IMR-90 (cell line): ENCODE results near the gene GRAMD4. TPM values are rescaled to one million over a fixed set of nuclear protein-coding genes. Genes with fewer than 3 reads are reported as not detected.

Source experiments
- ATAC-seq: fragments of 200-7000 bp; cut with Tn5 transposase; 2 replicates; pipeline ENCODE4 v1.9.1; 2020; ENCODE audit warnings: low read depth, mild to moderate bottlenecking, moderate library complexity
- BruUV-seq: library from RNA; stranded (reverse); fragments of 400-500 nt; replicated peaks from 2 replicates; lab custom pipeline; 2021; lab: Mats Ljungman, UMichigan
- CTCF ChIA-PET: fragments of 300-600 bp; formaldehyde crosslinking; extraction: SDS; loops from one replicate; lab custom pipeline; 2021; ENCODE audit warnings: antibody characterized with exemption; lab: Yijun Ruan, JAX
- POLR2A ChIA-PET: fragments of 300-600 bp; sonication (Branson Sonifier 250); formaldehyde crosslinking; loops from one replicate; lab custom pipeline; 2022; ENCODE audit warnings: antibody characterized with exemption; ENCODE audit not compliant: unreplicated experiment; lab: Charles Lee
- DNase-seq: peaks from one replicate; pipeline ENCODE4 v3.0.0; 2013
- H2AFZ ChIP-seq: replicated peaks from 2 replicates; pipeline ENCODE3; 2013; ENCODE audit warnings: low read length, mild to moderate bottlenecking; ENCODE audit not compliant: poor library complexity
- H2AK5ac ChIP-seq: 2 replicates; pipeline ENCODE4 v1.6.1; 2013; ENCODE audit warnings: low read depth, low read length, inconsistent platforms
- H2AK9ac ChIP-seq: replicated peaks from 2 replicates; pipeline ENCODE3; 2013; ENCODE audit warnings: mild to moderate bottlenecking, low read depth, low read length, moderate library complexity; ENCODE audit not compliant: poor library complexity
- H2BK120ac ChIP-seq: 2 replicates; pipeline ENCODE4 v1.6.1; 2013; ENCODE audit warnings: low read depth, low read length, inconsistent platforms
- H2BK15ac ChIP-seq: 3 replicates; pipeline ENCODE4 v1.6.1; 2013; ENCODE audit warnings: low read depth, low read length, inconsistent platforms
- H2BK20ac ChIP-seq: 2 replicates; pipeline ENCODE4 v1.6.1; 2013; ENCODE audit warnings: low read depth, mild to moderate bottlenecking, inconsistent platforms, low read length, moderate library complexity
- H2BK5ac ChIP-seq: 2 replicates; pipeline ENCODE4 v1.6.1; 2013; ENCODE audit warnings: mild to moderate bottlenecking, low read depth, low read length, inconsistent platforms; ENCODE audit not compliant: poor library complexity, severe bottlenecking
- H3K14ac ChIP-seq: replicated peaks from 2 replicates; pipeline ENCODE4 v1.6.1; 2013; ENCODE audit warnings: low read depth, low read length, inconsistent platforms
- H3K18ac ChIP-seq: 2 replicates; pipeline ENCODE4 v1.6.1; 2013; ENCODE audit warnings: low read depth, low read length, control low read depth
- H3K23ac ChIP-seq: 2 replicates; pipeline ENCODE4 v1.6.1; 2013; ENCODE audit warnings: low read depth, low read length, inconsistent platforms
- H3K27ac ChIP-seq: 2 replicates; pipeline ENCODE4 v1.5.1; 2013; ENCODE audit warnings: mild to moderate bottlenecking, control low read depth, low read length; ENCODE audit not compliant: insufficient read depth
- H3K27me3 ChIP-seq: 2 replicates; pipeline ENCODE4 v1.6.1; 2013; ENCODE audit warnings: low read length; ENCODE audit not compliant: control insufficient read depth, insufficient read depth
- H3K36me3 ChIP-seq: 2 replicates; pipeline ENCODE4 v1.6.1; 2013; ENCODE audit warnings: low read length, mixed read lengths; ENCODE audit not compliant: control insufficient read depth, insufficient read depth
- H3K4ac ChIP-seq: 2 replicates; pipeline ENCODE4 v1.6.1; 2013; ENCODE audit warnings: low read depth, low read length, inconsistent platforms
- H3K4me1 ChIP-seq: 2 replicates; pipeline ENCODE4 v1.6.1; 2013; ENCODE audit warnings: low read length, mixed read lengths; ENCODE audit not compliant: control insufficient read depth, insufficient read depth
- H3K4me2 ChIP-seq: 2 replicates; pipeline ENCODE4 v1.6.1; 2013; ENCODE audit warnings: low read depth, mild to moderate bottlenecking, control low read depth, low read length, moderate library complexity
- H3K4me3 ChIP-seq: 2 replicates; pipeline ENCODE4 v1.5.1; 2013; ENCODE audit warnings: low read depth, mild to moderate bottlenecking, control low read depth, low read length, moderate library complexity; ENCODE audit not compliant: insufficient read depth
- H3K56ac ChIP-seq: 2 replicates; pipeline ENCODE4 v1.6.1; 2013; ENCODE audit warnings: low read length, inconsistent platforms; ENCODE audit not compliant: insufficient read depth; ENCODE audit errors: extremely low read depth
- H3K79me1 ChIP-seq, 2 experiments: 2 replicates each; pipeline ENCODE4 v1.6.1; 2013; ENCODE audit warnings: low read length in 2 of 2, inconsistent platforms in 1 of 2, low read depth in 1 of 2
- H3K9ac ChIP-seq: 2 replicates; pipeline ENCODE4 v1.6.1; 2013; ENCODE audit warnings: low read depth, low read length, control low read depth
- H3K9me1 ChIP-seq: 2 replicates; pipeline ENCODE4 v1.6.1; 2013; ENCODE audit warnings: low read length, inconsistent platforms; ENCODE audit not compliant: insufficient read depth
- H3K9me3 ChIP-seq: 2 replicates; pipeline ENCODE4 v1.6.1; 2013; ENCODE audit warnings: low read length; ENCODE audit not compliant: control insufficient read depth, insufficient read depth
- H4K20me1 ChIP-seq: 2 replicates; pipeline ENCODE4 v1.6.1; 2013; ENCODE audit warnings: low read length, inconsistent platforms; ENCODE audit not compliant: insufficient read depth
- H4K5ac ChIP-seq: 2 replicates; pipeline ENCODE4 v1.6.1; 2013; ENCODE audit warnings: mild to moderate bottlenecking, low read depth, low read length, control low read depth
- H4K8ac ChIP-seq, 2 experiments: 2 replicates each; pipeline ENCODE4 v1.6.1; 2013; ENCODE audit warnings: low read depth in 2 of 2, low read length in 2 of 2, control low read depth in 1 of 2, inconsistent platforms in 1 of 2
- H4K91ac ChIP-seq: 2 replicates; pipeline ENCODE4 v1.6.1; 2013; ENCODE audit warnings: low read depth, low read length, inconsistent platforms; ENCODE audit not compliant: insufficient read depth
- CEBPB ChIP-seq: IDR thresholded peaks from 2 replicates; pipeline ENCODE4 v1.6.1; 2012; ENCODE audit warnings: low read depth, low read length, improper control_type of control experiment
- CHD1 ChIP-seq: IDR thresholded peaks from 2 replicates; pipeline ENCODE4 v1.6.1; 2012; ENCODE audit warnings: low read depth, low read length, improper control_type of control experiment
- FOS ChIP-seq: fragments of 150-350 bp; IDR thresholded peaks from 2 replicates; pipeline ENCODE4 v1.6.1; 2016; ENCODE audit warnings: low read depth, low read length
- MAFK ChIP-seq: IDR thresholded peaks from 2 replicates; pipeline ENCODE4 v1.6.1; 2012; ENCODE audit warnings: low read depth, low read length, improper control_type of control experiment
- MAZ ChIP-seq: IDR thresholded peaks from 2 replicates; pipeline ENCODE4 v1.6.1; 2012; ENCODE audit warnings: low read depth, mild to moderate bottlenecking, low read length, improper control_type of control experiment, moderate library complexity, borderline replicate concordance
- MXI1 ChIP-seq: IDR thresholded peaks from 2 replicates; pipeline ENCODE4 v1.6.1; 2012; ENCODE audit warnings: low read depth, mild to moderate bottlenecking, low read length, moderate library complexity, borderline replicate concordance
- NFE2L2 ChIP-seq: fragments of 150-350 bp; IDR thresholded peaks from 2 replicates; pipeline ENCODE4 v1.6.1; 2016; ENCODE audit warnings: low read depth, mild to moderate bottlenecking, low read length
- RAD21 ChIP-seq: IDR thresholded peaks from 2 replicates; pipeline ENCODE4 v1.6.1; 2012; ENCODE audit warnings: low read length, improper control_type of control experiment
- SMC3 ChIP-seq: fragments of 150-350 bp; IDR thresholded peaks from 2 replicates; pipeline ENCODE4 v1.6.1; 2016; ENCODE audit warnings: low read depth, mild to moderate bottlenecking, antibody characterized with exemption, low read length, moderate library complexity
- WGBS, 2 experiments: methylation state at CpG; one replicate each; pipeline versions ENCODE4 v1.1.5 to v1.1.7; 2013; ENCODE audit warnings: missing lambda C conversion rate in 2 of 2; ENCODE audit not compliant: insufficient read length in 1 of 2; ENCODE audit errors: extremely low coverage in 2 of 2; 5-methylcytosine and 5-hydroxymethylcytosine counted together
- dilution Hi-C: fragments of 300-500 bp; cut with HindIII; formaldehyde crosslinking; loops from one replicate; pipeline ENCODE4 v1.14.3; 2018; ENCODE audit warnings: low sequenced_read_pairs; ENCODE audit not compliant: unreplicated experiment
- in situ Hi-C: fragments of 300-500 bp; cut with MboI; formaldehyde crosslinking; loops from 3 replicates; pipeline ENCODE4 v1.14.3; 2019; ENCODE audit warnings: low sequenced_read_pairs, inconsistent platforms, mixed read lengths
- intact Hi-C: fragments of 100-400 bp; cut with micrococcal nuclease; formaldehyde crosslinking; loops from 2 replicates; pipeline ENCODE4 v1.10.0; 2022
- polyA plus RNA-seq, 3 experiments: library from polyadenylated mRNA; depleted of rRNA; stranded (reverse); fragments of >200 nt; gene quantifications; 2 replicates each; pipeline ENCODE4 v1.2.3, GENCODE V29; 2012; ENCODE audit warnings: low replicate concordance in 1 of 3
- total RNA-seq: library from RNA; depleted of rRNA; stranded (reverse); fragments of >200 nt; gene quantifications from 2 replicates; pipeline ENCODE4 v1.2.3, GENCODE V29; 2012
- TF ChIP-seq, protein P1 (sequence below): fragments of 150-350 bp; IDR thresholded peaks from 2 replicates; pipeline ENCODE4 v1.6.1; 2016; ENCODE audit warnings: low read depth, mild to moderate bottlenecking, low read length, moderate library complexity, borderline replicate concordance

Gene GRAMD4
- total and polyA plus RNA-seq, 2 of the 4 experiments (the other 2 are of a cell fraction): 2.7 to 5.8 TPM

GRCh38 chr22:46620588-46621242 is 529 bp downstream of the GRAMD4 start:
- no TSS peak for BruUV-seq
- no peak overlapping the region for H2BK120ac ChIP-seq
- no peak overlapping the region for H3K9ac ChIP-seq
- H3K4ac ChIP-seq: no peak overlapping the region
- H3K9me1 ChIP-seq: no peaks in the 10 kb centered on the region
- dilution Hi-C loops: no loop called here
- H4K91ac ChIP-seq: no peak overlapping the region
- H3K23ac ChIP-seq: no peak overlapping the region
- no peak overlapping the region for H3K4me3 ChIP-seq
- H4K8ac ChIP-seq: no peak overlapping the region
- no peak overlapping the region for H2AK5ac ChIP-seq
- no peak overlapping the region for H3K4me2 ChIP-seq
- H3K27me3 ChIP-seq: no peaks in the 10 kb centered on the region
- peaks cover 25% of the 10 kb centered on the region for H4K20me1 ChIP-seq
- no peak overlapping the region for H2AFZ ChIP-seq
- POLR2A ChIA-PET: no interaction called here
- no peak overlapping the region for H3K27ac ChIP-seq
- in situ Hi-C loops: no loop called here
- no peaks in the 10 kb centered on the region for H3K79me1 ChIP-seq
- no peak overlapping the region for H4K5ac ChIP-seq
- H2BK5ac ChIP-seq: no peak overlapping the region
- peaks cover 4% of the 10 kb centered on the region; the same call in 1 of the 2 replicates for H3K4me1 ChIP-seq
- H2BK20ac ChIP-seq: no peak overlapping the region
- ATAC-seq (no peak), DNase-seq (no peak)
- no peaks in the 10 kb centered on the region for H3K36me3 ChIP-seq
- no peak overlapping the region for H2BK15ac ChIP-seq
- H3K56ac ChIP-seq: no peak overlapping the region
- CTCF ChIA-PET: no interaction called here
- no peak for TF ChIP-seq CEBPB
- no peak for TF ChIP-seq SMC3
- no peak for TF ChIP-seq MAZ
- TF ChIP-seq, protein P1, sequence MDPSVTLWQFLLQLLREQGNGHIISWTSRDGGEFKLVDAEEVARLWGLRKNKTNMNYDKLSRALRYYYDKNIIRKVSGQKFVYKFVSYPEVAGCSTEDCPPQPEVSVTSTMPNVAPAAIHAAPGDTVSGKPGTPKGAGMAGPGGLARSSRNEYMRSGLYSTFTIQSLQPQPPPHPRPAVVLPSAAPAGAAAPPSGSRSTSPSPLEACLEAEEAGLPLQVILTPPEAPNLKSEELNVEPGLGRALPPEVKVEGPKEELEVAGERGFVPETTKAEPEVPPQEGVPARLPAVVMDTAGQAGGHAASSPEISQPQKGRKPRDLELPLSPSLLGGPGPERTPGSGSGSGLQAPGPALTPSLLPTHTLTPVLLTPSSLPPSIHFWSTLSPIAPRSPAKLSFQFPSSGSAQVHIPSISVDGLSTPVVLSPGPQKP: no peak
- no peak for TF ChIP-seq MXI1
- TF ChIP-seq RAD21: no peak
- TF ChIP-seq MAFK: no peak
- TF ChIP-seq CHD1: no peak
- no peak for TF ChIP-seq FOS
- TF ChIP-seq NFE2L2: no peak
- intact Hi-C loops: no loop called here
- WGBS, 2 experiments: 92% methylated on average over 13 of the region's 23 CpGs; no CpG with 5 or more reads in 1 of the 2 experiments
- H3K14ac ChIP-seq: no peak overlapping the region
- H3K9me3 ChIP-seq: no peaks in the 10 kb centered on the region
- H2AK9ac ChIP-seq: no peak overlapping the region
- H3K18ac ChIP-seq: no peak overlapping the region
